ENCODE results near the gene RAPGEF1. TPM values are rescaled to one million over a fixed set of nuclear protein-coding genes. Genes with fewer than 3 reads are reported as not detected.
A peak's percentile ranks its signal among the peaks of the same experiment; 100 is the strongest.

Gene RAPGEF1
- polyA plus RNA-seq, 2 of the 4 experiments (the other 2 are of a cell fraction), result 21.6 to 27.7 TPM

- CTCF ChIA-PET, result interaction anchor here (0.6 to 1.9 kb wide), 4 partner anchors 26 to 602 kb away, joined by 3 to 7 read pairs (median 3); no protein-coding TSS in a partner anchor
- ATAC-seq, result no peak
These were observed 174.5 kb downstream of the RAPGEF1 start for GRCh38 chr9:131565369-131565768.

GRCh38 chr9:131562032-131562959 lies 177.6 kb downstream of the RAPGEF1 start:
- Histone ChIP-seq H3K4me2 (no peak overlapping the region), H3K27ac (no peak overlapping the region), H3K9me3 (peaks cover 15% of the 10 kb centered on the region; the same call in 2 of the 3 replicates), H3K4me1 (no peaks in the 10 kb centered on the region), H3K4me3 (no peak overlapping the region)
- 61% methylated on average over 9 of the region's 9 CpGs for WGBS (ENCODE audit: missing lambda C conversion rate)
- DNase-seq (ENCODE audit: low read depth in 1 of 2, low spot score in 1 of 2) (no peak), FAIRE-seq (no peak), ATAC-seq (no peak)
- POLR2A ChIA-PET, result no interaction called here
- CTCF ChIA-PET, result interaction anchor here (0.6 to 0.9 kb wide), 3 partner anchors 123 to 538 kb away, joined by 3 to 4 read pairs (median 3); no protein-coding TSS in a partner anchor
- TF ChIP-seq POLR2AphosphoS2 (conservative IDR thresholded peaks at IDR 0.05; ENCODE audit: low read length) (no peak), E2F6 (IDR thresholded peaks at IDR 0.05; ENCODE audit: borderline replicate concordance, low read depth) (no peak), CHD4 (IDR thresholded peaks at IDR 0.05; ENCODE audit: borderline replicate concordance) (no peak), HES2 (IDR thresholded peaks at IDR 0.05) (no peak), CTCF (IDR thresholded peaks at IDR 0.05) (no peak), ESRRA (IDR thresholded peaks at IDR 0.05; ENCODE audit: borderline replicate concordance, low read length) (no peak), POLR2A (IDR thresholded peaks at IDR 0.05; ENCODE audit: low read length) (no peak), KDM5A (IDR thresholded peaks at IDR 0.05) (no peak), HOXB13 (CRISPR knock-in tag; IDR thresholded peaks at IDR 0.05; ENCODE audit: low read depth) (no peak)

More at GRCh38 chr9:131565369-131565768, 174.5 kb downstream of the RAPGEF1 start:
- POLR2A ChIA-PET, result no interaction called here
- Histone ChIP-seq H3K27ac (no peak overlapping the region), H3K4me3 (no peak overlapping the region), H3K4me1 (no peaks in the 10 kb centered on the region), H3K4me2 (no peak overlapping the region), H3K9me3 (peaks cover 13% of the 10 kb centered on the region; the same call in 2 of the 3 replicates)
- FAIRE-seq (no peak), DNase-seq (ENCODE audit: low read depth in 1 of 2, low spot score in 1 of 2) (no peak)
- WGBS (ENCODE audit: missing lambda C conversion rate), result 81% methylated on average over 5 of the region's 5 CpGs
- TF ChIP-seq PHF8 (IDR thresholded peaks at IDR 0.05; ENCODE audit: borderline replicate concordance, low read depth), result no peak

GRCh38 chr9:131559421-131560000 lies 180.4 kb downstream of the RAPGEF1 start:
- H3K4me2 ChIP-seq, result no peak overlapping the region
- no peaks in the 10 kb centered on the region for H3K4me1 ChIP-seq
- H3K9me3 ChIP-seq, result peaks cover 15% of the 10 kb centered on the region; the same call in 2 of the 3 replicates
- FAIRE-seq, result no peak
- no peak overlapping the region for H3K27ac ChIP-seq
- TF ChIP-seq CBX8 (IDR thresholded peaks at IDR 0.05) (no peak), CTCF (IDR thresholded peaks at IDR 0.05) (no peak), RAD21 (conservative IDR thresholded peaks at IDR 0.05 in 1 of 2, IDR thresholded peaks at IDR 0.05 in 1 of 2) (peak in 1 of 2 experiments; percentile 36; a peak in 2 of 5 replicates), NFE2L2 (conservative IDR thresholded peaks at IDR 0.05; ENCODE audit: low read length) (no peak)
- ChIA-PET POLR2A (interaction anchor here (0.7 kb wide), 1 partner anchor 124 kb away, joined by 3 read pairs; no protein-coding TSS in a partner anchor), CTCF (interaction anchor here (0.5 to 3.1 kb wide), 8 partner anchors 9 to 235 kb away, joined by 3 to 9 read pairs (median 4); no protein-coding TSS in a partner anchor)
- no peak for DNase-seq (ENCODE audit: low read depth in 1 of 2, low spot score in 1 of 2)
- no peak overlapping the region for H3K4me3 ChIP-seq
- 0 out of 6 replicates have a peak, but pooled peaks of 1 of the 2 experiments have one; percentile 23 for ATAC-seq
- WGBS (ENCODE audit: missing lambda C conversion rate), result 100% methylated on average over 1 of the region's 1 CpG
